Colonic mucosa (tissue), 4 donors: ENCODE results near the gene THADA. TPM values are rescaled to one million over a fixed set of nuclear protein-coding genes. Genes with fewer than 3 reads are reported as not detected.

Experiments used
- DNase-seq: peaks from one replicate; pipeline ENCODE4 v3.0.0-alpha.2; 2020
- H3K27ac ChIP-seq: fragments of 200-600 bp; one replicate; pipeline ENCODE4 v1.8.0; 2021
- H3K27me3 ChIP-seq: fragments of 200-600 bp; one replicate; pipeline ENCODE4 v1.8.0; 2021
- H3K36me3 ChIP-seq: fragments of 200-600 bp; one replicate; pipeline ENCODE4 v1.8.0; 2021
- H3K4me1 ChIP-seq: fragments of 200-600 bp; one replicate; pipeline ENCODE4 v1.8.0; 2021; ENCODE audit warnings: mild to moderate bottlenecking
- H3K4me3 ChIP-seq: fragments of 200-600 bp; one replicate; pipeline ENCODE4 v1.8.0; 2021
- H3K9ac ChIP-seq, 2 donors: one replicate each; pipeline ENCODE4 v1.7.0; 2013; ENCODE audit warnings: control low read depth in 2 of 2, low read depth in 2 of 2, low read length in 2 of 2
- H3K9me3 ChIP-seq: fragments of 200-600 bp; one replicate; pipeline ENCODE4 v1.8.0; 2021
- intact Hi-C: fragments of 100-400 bp; cut with DNase I; formaldehyde crosslinking; loops from one replicate; pipeline ENCODE4 v1.14.1; 2022
- total RNA-seq, 2 donors: library from RNA; stranded (reverse); fragmentation: NEBNext Ultra II Directional in 1 of 2; extraction: Animal tissue kit (Norgen Biotek cat#: 25700) in 1 of 2; gene quantifications; one replicate each; pipeline ENCODE4 v1.2.1, GENCODE V29; 2021
- TF ChIP-seq, protein P1 (sequence below): fragments of 200-600 bp; IDR thresholded peaks from one replicate; pipeline ENCODE4 v1.8.0; 2022; ENCODE audit warnings: antibody characterized with exemption, mild to moderate bottlenecking
- donor health status: healthy.
- donor health status: DM: no; HTN: no; CAD: no.
- donor health status: DM: no; HTN: no; CAD: no.

Gene THADA
- total RNA-seq, 2 donors from 2014 or later: 14.6 to 31.4 TPM

DNA sequence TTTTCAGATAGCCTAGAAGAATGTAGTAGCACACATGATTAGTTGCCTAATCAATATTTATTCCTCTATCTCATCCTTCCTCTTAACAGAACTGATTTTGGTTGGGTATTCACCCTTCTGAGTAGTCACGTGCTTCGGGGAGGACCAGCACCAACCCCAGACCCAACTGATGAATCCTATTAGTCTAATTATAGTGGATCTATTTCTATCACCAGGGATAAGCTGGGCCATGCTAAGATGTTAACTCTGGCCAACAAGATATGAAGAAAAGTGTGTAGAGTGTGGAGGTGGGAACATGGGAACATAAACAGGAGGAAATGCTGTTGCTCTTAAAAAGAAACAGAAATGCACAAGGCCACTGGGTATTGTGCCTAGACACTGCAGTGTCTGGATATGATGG lies 119.9 kb downstream of the THADA start:
- Histone ChIP-seq H3K4me3 (no peak overlapping the region), H3K27ac (no peak overlapping the region), H3K9me3 (no peaks in the 10 kb centered on the region), H3K27me3 (no peaks in the 10 kb centered on the region), H3K4me1 (no peaks in the 10 kb centered on the region), H3K36me3 (no peaks in the 10 kb centered on the region), H3K9ac (no peak overlapping the region)
- TF ChIP-seq, protein P1, sequence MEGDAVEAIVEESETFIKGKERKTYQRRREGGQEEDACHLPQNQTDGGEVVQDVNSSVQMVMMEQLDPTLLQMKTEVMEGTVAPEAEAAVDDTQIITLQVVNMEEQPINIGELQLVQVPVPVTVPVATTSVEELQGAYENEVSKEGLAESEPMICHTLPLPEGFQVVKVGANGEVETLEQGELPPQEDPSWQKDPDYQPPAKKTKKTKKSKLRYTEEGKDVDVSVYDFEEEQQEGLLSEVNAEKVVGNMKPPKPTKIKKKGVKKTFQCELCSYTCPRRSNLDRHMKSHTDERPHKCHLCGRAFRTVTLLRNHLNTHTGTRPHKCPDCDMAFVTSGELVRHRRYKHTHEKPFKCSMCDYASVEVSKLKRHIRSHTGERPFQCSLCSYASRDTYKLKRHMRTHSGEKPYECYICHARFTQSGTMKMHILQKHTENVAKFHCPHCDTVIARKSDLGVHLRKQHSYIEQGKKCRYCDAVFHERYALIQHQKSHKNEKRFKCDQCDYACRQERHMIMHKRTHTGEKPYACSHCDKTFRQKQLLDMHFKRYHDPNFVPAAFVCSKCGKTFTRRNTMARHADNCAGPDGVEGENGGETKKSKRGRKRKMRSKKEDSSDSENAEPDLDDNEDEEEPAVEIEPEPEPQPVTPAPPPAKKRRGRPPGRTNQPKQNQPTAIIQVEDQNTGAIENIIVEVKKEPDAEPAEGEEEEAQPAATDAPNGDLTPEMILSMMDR: no peak
- intact Hi-C loops: no loop called here
- no peak for DNase-seq

DNA sequence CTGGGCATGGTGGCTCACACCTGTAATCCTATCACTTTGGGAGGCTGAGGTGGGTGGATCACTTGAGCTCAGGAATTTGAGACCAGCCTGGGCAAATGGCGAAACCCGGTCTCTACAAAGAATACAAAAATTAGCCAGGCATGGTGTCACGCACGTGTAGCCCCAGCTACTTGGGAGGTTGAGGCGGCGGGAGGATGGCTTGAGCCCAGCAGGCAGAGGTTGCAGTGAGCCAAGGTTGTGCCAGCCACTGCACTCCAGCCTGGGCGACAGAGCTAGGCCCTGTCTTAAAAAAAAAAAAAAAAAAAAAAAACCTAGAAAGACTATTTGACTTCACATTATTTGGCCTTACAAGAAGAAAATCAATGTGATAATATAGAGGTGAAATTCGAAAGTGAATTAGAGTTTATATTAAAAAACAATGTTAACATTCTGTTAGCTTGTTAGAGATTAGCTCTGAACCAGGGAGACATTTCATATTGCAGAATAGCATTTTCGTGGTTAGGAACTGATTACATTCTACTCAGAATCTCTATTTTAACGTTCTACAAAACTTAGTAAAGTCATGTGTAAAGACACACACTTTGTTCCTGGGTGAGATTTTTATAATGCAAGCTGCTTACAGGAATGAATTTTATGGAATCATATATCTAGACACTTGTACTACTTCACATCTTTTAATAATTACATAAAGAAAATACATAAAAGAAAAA lies 120.5 kb downstream of the THADA start:
- H3K9me3 ChIP-seq: no peaks in the 10 kb centered on the region
- H3K27me3 ChIP-seq: no peaks in the 10 kb centered on the region
- intact Hi-C loops: no loop called here
- no peak for DNase-seq
- H3K4me1 ChIP-seq: no peaks in the 10 kb centered on the region
- H3K27ac ChIP-seq: no peak overlapping the region
- H3K9ac ChIP-seq: no peak overlapping the region
- no peaks in the 10 kb centered on the region for H3K36me3 ChIP-seq
- no peak overlapping the region for H3K4me3 ChIP-seq
- TF ChIP-seq, protein P1: no peak

DNA sequence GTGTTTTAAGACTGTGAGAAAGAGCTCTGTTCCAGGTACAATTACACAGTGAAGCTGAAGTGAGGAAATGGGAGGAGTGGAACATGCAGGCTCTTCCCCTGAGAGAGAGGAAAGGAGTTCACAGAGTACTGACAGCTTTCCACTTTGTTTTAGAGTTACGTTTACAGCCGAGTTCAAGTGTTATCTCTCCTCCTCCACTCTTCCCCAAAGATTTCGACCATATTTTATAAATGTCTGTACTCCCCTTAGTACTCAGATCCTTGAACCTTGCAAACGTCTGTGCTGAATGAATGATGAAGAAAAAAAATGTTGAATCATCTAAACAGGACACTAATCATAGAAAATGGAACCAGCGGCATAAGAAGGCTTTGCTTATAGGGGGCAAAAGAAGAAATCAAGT lies 121.6 kb downstream of the THADA start:
- no peak for DNase-seq
- intact Hi-C loops: no loop called here
- Histone ChIP-seq H3K27ac (no peak overlapping the region), H3K4me1 (no peaks in the 10 kb centered on the region), H3K9ac (no peak overlapping the region), H3K4me3 (no peak overlapping the region), H3K9me3 (no peaks in the 10 kb centered on the region), H3K27me3 (no peaks in the 10 kb centered on the region), H3K36me3 (no peaks in the 10 kb centered on the region)
- TF ChIP-seq, protein P1: no peak

GRCh38 chr2:43473767-43474166 lies 122.1 kb downstream of the THADA start:
- TF ChIP-seq, protein P1: no peak
- H3K9ac ChIP-seq: no peak overlapping the region
- no peaks in the 10 kb centered on the region for H3K36me3 ChIP-seq
- no peak overlapping the region for H3K4me3 ChIP-seq
- no peaks in the 10 kb centered on the region for H3K9me3 ChIP-seq
- DNase-seq: no peak
- H3K4me1 ChIP-seq: no peaks in the 10 kb centered on the region
- H3K27me3 ChIP-seq: no peaks in the 10 kb centered on the region
- H3K27ac ChIP-seq: no peak overlapping the region
- intact Hi-C loops: no loop called here

- no peaks in the 10 kb centered on the region for H3K4me1 ChIP-seq
- no peak overlapping the region for H3K4me3 ChIP-seq
- intact Hi-C loops: no loop called here
- no peak for DNase-seq
- H3K9ac ChIP-seq: no peak overlapping the region
- H3K9me3 ChIP-seq: no peaks in the 10 kb centered on the region
- TF ChIP-seq, protein P1: no peak
- H3K27ac ChIP-seq: no peak overlapping the region
- no peaks in the 10 kb centered on the region for H3K36me3 ChIP-seq
- H3K27me3 ChIP-seq: no peaks in the 10 kb centered on the region
These were observed 123.2 kb downstream of the THADA start for GRCh38 chr2:43472527-43473194.
